Cerebellar nuclear complex (tissue), 1 donor: ENCODE measurements around the gene THY1.
"Not testable (repeated sequence)": the region's sequence is repeated elsewhere in the genome, so short reads cannot be mapped to it uniquely, and the experiment has no call there.

Experiments
- DNase-seq, 2 experiments: peaks; one replicate each; lab custom pipeline; 2025; lab: John Stamatoyannopoulos, UW

THY1 gene

DNA sequence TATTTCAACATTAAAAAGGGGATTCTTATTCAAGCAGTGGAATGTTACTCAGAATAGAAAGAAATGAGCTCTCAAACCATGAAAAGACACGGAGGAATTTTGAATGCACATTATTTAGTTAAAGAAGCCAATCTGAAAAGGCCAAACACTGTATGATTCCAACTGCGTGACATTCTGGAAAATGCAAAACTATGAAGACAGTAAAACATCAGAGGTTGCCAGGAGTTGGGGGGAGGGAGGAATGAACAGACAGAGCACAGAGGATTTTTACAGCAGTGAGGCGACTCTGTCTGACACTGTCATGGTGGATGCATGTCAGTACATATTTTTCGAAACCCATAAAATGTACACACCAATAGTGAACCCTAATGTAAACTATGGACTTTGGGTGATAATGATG lies 22.9 kb upstream of the THY1 start:
- no peak for DNase-seq

DNA sequence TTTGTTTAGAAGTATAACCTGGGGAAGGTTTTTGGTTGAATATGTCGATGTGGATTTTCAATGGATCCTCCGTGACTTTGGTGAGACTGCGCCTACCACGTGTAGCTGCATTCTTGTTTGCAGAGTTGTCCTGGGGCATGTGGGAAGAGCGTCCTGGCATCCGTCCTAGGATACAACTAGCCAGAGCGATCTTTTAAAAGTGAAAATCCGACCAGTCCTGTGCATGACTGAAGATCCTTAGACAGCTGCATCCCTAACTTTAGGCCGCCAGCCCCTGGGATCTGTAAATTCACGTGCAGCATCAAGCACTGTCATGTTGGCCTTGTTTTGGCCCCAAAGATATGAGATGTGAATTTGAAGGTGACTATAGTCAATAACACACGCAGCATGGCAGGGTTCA lies 22.4 kb upstream of the THY1 start:
- no peak for DNase-seq

DNA sequence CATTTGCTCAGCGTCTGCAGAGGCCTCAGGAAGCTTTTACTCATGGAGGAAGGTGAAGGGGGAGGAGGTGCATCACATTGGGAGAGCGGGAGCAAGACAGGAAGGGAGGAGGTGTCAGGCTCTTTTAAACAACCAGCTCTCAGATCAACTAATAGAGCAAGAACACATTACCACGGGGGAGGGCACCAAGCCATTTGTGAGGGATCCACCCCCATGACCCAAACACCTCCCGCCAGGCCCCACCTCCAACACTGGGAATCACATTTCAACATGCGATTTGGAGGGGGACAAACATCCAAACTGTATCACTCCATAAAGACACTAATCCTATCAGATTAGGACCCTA lies 18.9 kb upstream of the THY1 start:
- no peak for DNase-seq

DNA sequence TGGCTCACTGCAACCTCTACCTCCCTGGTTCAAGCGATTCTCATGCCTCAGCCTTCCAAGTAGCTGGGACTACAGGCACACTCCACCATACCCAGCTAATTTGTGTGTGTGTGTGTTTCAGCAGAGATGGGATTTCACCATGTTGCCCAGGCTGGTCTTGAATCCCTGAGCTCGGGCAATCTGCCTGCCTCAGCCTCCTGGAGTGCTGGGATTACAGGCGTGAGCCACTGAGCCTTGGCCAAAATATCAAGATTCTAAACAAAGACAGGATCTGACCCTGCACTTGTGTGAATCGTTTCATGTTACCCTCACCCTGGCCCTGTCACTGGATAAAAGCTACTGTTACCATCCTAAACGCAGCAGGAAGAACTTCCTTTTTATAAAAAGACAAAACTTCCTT lies 15.6 kb upstream of the THY1 start:
- DNase-seq, result no peak

DNA sequence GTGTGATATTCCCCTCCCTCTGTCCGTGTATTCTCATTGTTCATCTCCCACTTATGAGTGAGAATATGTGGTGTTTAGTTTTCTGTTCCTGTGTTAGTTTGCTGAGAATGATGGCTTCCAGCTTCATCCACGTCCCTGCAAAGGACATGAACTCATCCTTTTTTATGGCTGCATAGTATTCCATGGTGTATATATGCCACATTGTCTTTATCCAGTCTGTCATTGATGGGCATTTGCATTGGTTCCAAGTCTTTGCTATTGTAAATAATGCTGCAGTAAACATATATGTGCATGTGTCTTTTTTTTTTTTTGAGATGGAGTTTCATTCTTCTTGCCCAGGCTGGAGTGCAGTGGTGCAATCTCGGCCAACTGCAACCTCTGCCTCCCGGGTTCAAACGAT lies 14.5 kb upstream of the THY1 start:
- not testable (repeated sequence) for DNase-seq

DNA sequence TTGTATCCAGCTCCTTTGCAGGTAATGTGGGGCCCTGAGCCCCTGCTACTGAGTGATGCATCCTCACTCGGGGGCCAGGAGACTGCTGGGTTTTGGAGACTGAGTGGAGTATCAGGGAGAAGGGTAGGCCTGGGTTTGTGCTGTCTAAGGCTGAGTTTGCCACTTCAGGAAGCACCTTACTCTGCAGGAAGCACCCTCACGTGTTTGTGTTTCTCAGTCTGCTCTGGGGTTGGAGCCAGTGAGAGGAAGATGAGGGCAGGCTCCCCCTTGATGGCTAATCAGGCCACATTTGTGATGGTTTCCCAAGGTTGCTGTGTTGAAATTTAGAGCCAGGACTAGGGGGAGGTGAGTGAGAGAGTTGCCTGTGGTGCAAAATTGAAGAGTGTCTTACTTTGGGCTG lies 13.7 kb upstream of the THY1 start:
- DNase-seq, result no peak

DNA sequence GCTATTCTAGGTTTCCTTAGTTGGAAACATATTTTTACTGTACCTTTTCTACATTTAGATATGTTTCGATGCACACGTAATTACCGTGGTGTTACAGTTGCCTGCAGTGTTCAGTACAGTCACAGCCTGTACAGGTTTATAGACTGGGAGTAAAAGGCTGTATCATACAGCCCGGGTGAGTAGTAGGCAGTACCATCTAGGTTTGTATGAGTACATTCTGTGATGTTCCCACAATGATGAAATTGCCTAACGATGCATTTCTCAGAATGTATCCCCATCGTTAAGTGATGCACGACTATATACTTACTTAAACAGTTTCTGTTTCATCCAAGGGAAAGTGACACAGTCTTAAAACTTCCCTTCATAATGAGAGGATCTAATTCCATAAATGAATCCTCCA lies 13.1 kb upstream of the THY1 start:
- no peak for DNase-seq

DNA sequence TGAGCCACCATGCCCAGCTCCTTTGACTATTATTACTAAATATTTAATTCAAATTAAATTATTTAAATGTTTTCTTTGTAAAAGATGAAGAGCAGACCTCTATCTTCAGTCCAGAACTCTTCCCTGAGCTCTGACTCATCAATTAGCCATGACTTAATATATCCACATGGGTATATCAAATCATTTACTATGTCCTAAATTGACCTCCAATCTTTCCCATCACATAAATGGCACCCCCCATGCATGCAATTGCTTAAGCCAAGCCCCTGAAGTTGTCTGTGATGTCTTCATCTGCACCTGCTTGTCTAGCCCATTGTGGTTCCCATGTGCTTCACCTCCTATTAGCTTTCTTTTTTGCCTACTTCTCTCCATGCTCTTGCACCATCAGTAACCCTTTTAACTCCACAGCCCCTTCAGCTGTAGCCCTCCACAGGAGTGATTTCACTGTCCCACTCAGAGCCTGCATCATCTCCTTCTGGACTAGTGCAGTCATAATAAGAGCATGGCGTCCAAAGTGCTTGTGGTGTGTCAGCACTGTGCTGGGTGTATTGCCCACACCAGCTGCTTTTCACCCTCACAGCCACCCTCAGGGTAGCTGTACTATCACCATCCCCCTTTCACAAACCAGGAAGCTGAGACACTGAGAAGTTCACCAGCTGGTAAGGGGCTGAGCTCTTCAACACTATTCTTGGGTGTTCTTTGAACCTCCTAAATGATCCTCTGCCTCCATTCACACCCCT lies 11.8 kb upstream of the THY1 start:
- DNase-seq, result no peak

DNA sequence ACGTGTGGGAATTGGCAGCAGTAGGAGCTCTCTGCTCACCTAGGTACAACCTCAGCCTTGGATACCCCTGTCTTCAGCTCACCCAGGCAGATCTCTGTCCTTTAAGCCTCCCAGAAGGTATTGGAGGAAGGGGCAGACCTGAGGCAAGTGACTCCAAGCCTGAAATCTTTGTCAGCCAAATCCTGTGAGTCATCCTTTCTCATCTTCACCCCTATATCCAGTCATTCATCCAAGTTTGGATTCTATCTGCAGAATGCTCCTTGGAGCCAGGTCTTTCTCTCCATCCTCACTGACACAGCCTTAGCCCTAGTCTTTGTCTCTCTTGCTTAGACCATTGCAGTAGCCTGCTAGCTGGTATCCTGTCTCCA lies 10.4 kb upstream of the THY1 start:
- DNase-seq, result no peak

DNA sequence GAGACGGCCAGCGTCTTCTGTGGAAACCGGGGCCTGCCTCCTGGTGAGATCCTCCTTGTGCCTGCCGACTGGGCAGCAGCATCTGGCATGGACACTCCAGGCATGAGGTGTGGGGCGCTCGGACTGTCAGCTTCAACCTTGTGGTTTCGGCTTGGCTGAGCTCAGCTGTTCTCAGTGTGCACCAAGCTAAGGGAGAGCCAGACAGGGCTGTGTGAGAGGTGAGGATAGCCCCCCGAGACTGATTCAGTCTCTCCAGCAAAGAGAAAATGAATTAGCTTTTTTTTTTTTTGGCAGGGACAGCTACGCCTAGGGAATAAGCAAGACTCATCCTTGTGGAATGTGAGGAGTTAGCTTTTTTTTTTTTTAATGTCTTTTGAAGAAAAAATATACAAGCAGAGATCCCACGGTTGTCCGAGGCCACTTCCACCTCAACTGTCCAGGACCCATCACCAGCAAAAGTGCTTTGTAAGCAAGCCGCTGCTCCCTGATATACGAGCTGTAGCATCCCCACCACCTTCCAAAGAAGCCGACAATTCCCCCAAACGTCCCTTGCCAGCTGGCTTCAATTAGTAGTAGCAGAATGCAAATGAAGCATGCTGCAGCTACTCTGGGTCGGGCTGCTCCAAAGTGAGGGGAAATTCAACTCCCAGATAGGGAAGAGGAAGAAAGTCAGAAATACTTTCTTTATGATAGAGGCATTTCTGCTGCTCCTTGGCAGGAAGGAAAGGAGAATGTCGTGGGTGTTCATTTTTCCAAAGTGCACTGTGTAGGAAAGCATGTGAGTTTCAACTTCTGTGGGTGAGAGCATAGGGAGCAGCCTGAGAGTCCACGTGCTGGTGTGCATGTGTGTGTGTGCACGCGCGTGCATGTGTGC lies 9.7 kb upstream of the THY1 start:
- no peak for DNase-seq

DNA sequence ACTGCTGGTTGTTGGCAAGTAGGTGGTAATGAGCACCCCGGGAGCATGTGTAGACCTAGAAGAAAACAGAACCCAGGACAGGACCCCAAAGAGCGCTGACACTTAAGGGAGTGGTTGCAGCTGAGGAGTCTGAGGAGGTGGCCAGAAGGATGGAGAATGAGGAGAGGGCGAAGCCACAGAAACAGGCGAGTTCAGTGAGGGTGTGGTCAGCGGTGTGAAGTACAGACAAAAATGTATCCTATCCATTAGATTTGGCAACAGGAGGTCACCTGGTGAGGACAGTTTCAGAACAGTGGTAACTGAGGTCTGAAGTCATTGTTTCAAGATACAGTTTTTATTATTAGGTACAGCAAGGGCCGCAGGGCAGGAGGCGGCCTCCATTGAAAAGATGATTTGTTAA lies 8.6 kb upstream of the THY1 start:
- no peak for DNase-seq

DNA sequence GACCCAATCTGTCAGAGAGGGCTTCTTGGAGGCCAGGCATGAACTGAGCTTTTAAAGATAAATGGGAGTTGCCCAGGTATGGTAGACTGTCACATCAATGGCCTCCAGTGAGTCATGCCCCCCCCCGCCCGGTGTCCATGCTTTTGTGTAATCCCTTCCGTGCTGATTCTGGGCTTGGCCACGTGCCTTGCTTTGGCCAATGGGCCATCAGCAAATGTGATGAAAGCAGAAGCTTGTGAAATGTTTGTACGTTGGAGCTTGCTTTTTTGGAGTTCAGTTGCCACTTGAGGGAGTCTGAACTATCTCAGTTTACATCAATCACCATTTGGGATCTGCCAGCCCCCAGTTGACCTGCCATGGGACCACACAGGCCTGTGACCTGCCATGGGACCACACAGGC lies 4.3 kb upstream of the THY1 start:
- no peak for DNase-seq

DNA sequence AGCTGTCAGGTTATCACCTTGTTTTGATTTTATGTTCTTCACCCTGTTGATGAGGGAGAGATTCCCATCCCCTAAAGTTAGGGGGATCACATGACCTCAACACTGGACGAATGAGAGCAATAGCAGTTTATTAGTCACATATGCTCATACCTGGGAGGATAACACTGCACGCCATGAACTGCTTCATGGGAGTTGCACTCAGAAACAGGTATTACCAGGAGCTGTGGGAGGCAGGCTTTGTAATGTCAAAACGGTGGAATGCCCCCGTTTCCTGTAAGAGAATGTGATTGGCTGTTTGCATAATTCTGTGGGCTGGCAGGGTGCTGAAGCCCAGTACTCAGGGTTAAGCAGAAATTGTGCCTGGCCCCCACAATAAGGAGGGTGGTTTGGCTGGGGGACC lies 3.2 kb upstream of the THY1 start:
- no peak for DNase-seq

DNA sequence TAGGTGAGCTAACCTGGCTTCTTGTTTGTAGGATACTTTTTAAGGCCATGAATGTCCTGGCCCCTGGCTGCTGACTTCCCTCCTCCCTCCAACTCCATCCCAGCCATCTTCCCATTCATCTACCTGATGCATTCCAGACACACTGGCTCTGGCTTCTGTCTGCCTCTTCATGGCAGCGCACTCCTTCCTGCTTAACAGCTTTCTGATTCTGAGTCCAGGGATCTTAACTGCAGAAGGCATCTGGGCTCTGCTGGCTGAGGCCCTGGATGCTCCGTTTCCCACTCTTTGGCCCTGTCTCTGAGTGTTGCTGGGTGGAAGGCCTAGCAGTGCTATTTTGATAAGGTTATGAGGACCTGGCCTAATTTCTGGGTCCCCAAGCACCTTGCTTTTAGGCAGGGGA lies 1.8 kb upstream of the THY1 start:
- no peak for DNase-seq

DNA sequence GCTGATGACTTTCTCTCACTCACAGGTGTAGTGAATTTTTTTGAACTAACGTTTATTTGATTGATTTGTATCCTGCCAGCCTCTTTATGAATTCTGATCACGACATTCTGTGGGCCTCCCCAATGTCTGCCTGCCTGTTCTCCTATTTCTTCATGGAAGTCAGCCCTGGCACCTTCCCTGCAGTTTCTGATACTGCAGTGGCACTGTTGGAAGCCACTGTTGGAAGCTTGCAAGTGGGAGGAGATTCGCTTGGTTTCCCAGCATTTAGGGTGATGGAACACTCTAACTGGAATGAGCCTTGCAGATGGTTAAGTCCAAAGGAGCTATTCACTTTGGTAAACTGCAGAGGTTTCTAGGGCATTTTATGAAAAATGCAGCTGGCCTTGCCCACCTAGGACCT lies 1.3 kb upstream of the THY1 start:
- no peak for DNase-seq

DNA sequence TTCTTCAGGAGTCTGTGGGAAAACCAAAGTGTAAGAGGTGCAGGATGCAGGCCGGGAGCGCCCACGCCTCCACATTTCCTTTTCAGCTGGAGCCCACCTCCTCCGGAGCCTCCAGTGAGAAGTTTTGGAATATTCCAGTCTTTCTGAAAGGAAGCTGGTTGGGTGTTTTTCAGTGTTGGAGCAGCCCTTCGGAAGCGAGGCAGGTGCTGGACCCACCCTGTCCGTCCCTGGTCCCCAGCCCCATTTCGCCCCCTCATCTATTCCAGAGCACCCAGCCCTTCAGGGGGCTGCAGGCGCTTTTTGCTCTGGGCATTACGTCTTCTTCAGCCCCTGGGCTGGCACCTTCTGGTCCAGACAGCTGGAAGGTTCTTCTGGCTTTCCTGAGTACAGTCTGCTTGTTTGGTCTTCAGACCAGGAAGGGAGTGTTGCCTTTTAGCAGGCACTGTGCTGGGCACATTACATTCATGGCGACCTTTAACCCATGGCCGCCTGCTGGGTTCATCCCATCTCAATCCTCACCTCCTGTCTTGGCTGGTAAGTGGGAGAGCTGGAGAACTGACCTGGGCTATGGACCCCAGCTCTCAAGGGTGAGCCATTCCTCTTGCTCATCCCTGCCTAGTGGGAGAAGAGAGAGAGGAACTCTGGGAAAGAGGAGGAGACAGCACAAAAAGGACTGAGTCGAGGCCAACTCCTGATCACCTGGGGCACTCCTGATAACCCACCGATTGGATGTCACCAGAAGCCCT lies 710 bp upstream of the THY1 start:
- DNase-seq, result no peak

DNA sequence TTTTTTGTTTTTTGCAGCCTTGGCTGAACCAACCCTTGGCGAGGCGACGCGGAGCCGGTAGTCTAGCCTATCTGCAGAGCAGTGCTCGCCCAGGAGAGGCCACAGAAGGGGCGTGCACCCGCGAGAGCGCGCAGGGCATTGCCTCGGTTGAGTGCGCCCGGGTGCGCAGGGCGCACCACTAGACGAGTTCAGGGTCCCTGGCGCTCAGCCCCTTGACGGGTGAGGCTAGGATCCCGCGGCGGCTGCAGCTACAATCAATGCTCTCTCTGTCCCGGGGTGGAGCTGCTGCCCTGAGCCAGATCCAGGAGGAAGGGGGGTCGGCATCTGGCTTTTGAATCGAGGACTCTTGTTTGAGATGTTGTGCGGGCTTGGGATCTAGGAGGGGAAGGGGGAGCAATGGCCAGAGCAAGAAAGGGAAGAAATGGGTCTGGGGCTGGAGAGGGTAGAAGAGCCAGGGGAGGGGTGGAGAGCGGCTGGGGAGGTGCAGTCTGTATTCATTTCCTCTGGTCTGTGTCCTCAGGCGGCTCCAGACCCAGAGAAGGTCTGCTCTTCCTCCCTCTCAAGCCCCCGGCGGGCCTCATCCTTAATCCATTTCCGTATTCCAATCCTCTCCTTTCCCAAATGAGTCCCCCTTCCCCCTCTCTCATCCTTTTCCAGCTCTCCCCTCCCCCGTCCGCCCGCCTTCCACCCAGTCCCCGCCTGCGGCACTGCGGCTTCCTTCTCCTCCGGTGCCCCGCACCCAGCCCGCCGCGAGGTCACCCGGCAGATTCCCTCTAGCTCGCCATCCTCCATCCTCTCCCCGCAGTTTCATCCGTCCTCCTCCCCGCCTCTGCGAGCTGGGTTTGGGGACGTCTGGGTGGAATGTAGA lies 797 bp downstream of the THY1 start:
- no peak for DNase-seq

DNA sequence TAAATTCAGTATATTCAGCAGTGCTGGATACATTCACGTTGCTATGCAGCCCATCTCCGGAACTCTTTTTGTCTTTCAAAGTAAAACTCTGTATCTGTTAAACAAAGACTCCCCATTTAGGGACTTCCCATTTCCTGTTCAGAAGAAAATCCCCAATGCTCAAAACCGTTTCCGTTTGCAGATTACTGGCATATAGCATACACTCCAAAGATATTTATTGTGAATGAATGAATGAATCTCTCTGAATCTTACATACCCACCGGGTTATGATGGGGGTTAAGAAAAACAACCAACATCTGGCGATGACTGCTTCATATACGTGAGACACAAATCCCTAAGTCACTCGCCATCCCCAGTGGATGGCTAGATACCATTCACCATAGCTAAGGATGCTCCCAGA lies 1.6 kb downstream of the THY1 start:
- DNase-seq, result no peak

DNA sequence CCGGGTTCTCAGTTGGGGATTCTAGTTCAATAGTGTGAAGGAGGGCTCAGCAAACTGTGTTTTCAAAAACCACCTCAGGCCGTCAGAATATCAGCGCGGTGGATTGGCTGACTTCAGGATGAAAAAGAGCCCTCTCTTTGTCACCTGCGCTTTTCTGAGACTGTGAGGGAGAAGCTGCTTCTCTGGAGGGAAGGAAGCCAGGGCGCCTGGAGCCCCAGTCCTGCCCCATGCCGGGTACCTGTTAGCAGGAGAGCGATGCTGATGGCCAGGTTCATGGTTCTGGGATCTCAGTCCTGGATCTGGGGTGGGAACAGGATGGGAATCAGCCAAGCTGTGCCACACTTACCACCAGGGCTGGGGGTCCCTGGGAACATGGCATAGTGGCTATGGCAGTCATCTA lies 2.3 kb downstream of the THY1 start:
- no peak for DNase-seq

DNA sequence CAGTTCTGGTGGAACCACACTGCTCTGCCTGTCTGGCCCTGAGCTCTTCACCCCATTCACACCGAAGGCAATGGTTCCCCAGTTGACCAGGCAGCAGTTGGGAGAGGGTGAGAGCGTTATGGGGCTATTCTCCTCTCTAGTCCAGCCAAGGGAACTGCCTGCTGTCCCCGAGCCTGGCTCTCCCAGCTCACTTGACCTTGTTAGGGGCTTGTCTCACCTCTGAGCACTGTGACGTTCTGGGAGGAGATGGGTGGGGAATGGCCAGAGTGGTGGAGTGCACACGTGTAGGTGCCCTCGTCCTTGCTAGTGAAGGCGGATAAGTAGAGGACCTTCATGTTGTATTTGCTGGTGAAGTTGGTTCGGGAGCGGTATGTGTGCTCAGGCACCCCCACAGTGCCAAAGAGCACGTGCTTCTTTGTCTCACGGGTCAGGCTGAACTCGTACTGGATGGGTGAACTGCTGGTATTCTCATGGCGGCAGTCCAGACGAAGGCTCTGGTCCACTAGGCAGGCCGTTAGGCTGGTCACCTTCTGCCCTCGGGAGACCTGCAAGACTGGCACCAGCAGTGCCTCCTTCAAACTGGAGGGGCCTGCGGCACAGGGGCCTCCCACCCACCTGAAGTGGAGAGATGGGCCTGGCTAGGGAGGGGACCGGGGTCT lies 3.0 kb downstream of the THY1 start:
- no peak for DNase-seq

DNA sequence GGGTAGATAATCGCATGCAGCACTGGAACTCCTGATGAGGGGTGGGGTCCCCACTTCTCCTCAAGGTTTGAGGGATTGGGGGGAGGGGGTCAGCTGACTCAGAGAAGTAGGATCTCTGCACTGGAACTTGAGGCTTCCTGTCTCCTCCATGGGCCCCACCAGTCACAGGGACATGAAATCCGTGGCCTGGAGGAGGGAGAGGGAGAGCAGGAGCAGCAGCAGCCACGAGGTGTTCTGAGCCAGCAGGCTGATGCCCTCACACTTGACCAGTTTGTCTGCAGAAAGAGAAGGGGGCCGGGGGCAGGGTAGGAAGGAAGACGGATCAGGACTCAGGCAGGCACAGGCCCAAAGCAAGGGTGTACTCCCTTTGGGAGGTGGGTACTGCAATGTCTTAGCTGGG lies 3.7 kb downstream of the THY1 start:
- DNase-seq, result no peak

DNA sequence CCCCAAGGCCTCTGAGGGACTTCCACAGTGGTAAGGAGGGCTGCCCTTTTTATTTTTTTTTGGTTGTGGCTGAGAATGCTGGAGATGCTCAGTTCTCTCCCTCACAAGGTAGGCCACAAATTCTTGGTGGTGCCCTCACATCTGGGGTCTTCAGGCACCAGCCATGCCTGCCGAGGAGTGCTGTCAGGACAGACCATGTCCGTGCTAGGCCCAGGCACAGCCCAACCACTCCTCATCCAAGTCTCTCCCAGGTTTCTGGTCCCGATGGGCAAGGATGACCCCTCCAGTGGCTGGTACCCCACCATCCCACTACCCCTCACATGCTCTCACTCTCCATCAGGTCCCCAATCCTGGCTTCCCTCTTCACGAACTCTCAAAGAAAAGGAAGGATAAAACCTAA lies 4.2 kb downstream of the THY1 start:
- no peak for DNase-seq
